Right atrium auricular region (tissue), 2 donors: ENCODE measurements around the gene CRYL1. TPM values are rescaled to one million over a fixed set of nuclear protein-coding genes. Genes with fewer than 3 reads are reported as not detected.

Experiments used
- DNase-seq: peaks from one replicate; pipeline ENCODE4 v3.0.0-alpha.2; 2019; ENCODE audit warnings: low spot score
- H3K27ac ChIP-seq, 2 donors: fragments of 200-600 bp; sonication (generic); 1 replicate in 1 of 2; 2 replicates in 1 of 2; pipeline ENCODE4 v1.5.1; 2016 to 2019
- H3K27me3 ChIP-seq, 2 donors: fragments of 200-600 bp; sonication (generic); one replicate each; pipeline versions ENCODE4 v1.5.1 to v1.6.0; 2017 to 2019
- H3K36me3 ChIP-seq: fragments of 200-600 bp; sonication (generic); one replicate; pipeline ENCODE4 v1.5.1; 2016
- H3K4me1 ChIP-seq, 2 donors: fragments of 200-600 bp; sonication (generic); one replicate each; pipeline versions ENCODE4 v1.5.1 to v1.6.0; 2017 to 2019
- H3K4me3 ChIP-seq, 2 donors: fragments of 200-600 bp; sonication (generic); 1 replicate in 1 of 2; 2 replicates in 1 of 2; pipeline ENCODE4 v1.5.1; 2017 to 2019; ENCODE audit warnings: mild to moderate bottlenecking in 1 of 2, moderate library complexity in 1 of 2
- H3K9me3 ChIP-seq, 2 donors: fragments of 200-600 bp; sonication (generic); one replicate each; pipeline ENCODE4 v1.5.1; 2019
- total RNA-seq, 2 donors: library from RNA; depleted of rRNA; stranded (reverse); fragments of >200 nt; gene quantifications; one replicate each; pipeline ENCODE4 v1.1.0, GENCODE V29; 2016
- TF ChIP-seq, protein P1 (sequence below), 2 donors: fragments of 200-600 bp; sonication (generic); IDR thresholded peaks; one replicate each; pipeline ENCODE4 v1.5.1; 2019; ENCODE audit warnings: antibody characterized with exemption in 2 of 2

CRYL1 gene
- total RNA-seq, 2 donors from 2014 or later, result 26.5 to 27.9 TPM

DNA sequence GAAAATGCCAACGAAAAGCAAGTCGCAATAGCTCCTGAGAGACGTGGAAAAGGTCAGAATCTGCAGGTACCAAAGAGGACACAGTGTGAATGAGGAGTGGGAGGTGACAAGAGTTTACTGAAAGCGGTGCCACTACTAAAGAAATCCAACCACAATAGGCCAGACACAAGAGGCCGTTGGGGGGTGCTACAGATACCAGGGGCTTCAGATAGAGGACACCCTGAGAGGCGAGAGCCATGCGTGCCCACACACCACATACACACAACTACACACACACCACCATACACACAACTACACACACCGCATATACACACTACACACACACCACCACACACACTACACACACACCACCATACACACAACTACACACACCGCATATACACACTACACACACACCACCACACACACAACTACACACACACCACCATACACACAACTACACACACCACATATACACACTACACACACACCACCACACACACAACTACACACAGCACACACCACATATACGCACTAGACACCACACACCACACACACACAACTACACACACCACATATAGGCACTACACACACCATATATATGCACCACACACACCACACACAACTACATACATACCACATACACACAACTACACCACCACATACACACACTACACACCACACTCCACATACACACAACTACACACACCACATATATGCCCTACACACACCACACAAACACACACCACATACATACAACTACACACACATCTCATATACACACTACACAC lies 28.5 kb downstream of the CRYL1 start:
- Histone ChIP-seq H3K36me3 (no peaks in the 10 kb centered on the region), H3K27ac (no peak overlapping the region), H3K4me3 (no peak overlapping the region), H3K9me3 (no peaks in the 10 kb centered on the region), H3K27me3 (no peaks in the 10 kb centered on the region), H3K4me1 (peaks cover 0 to 9% of the 10 kb centered on the region in 2 donors)
- no peak for DNase-seq
- TF ChIP-seq, protein P1, sequence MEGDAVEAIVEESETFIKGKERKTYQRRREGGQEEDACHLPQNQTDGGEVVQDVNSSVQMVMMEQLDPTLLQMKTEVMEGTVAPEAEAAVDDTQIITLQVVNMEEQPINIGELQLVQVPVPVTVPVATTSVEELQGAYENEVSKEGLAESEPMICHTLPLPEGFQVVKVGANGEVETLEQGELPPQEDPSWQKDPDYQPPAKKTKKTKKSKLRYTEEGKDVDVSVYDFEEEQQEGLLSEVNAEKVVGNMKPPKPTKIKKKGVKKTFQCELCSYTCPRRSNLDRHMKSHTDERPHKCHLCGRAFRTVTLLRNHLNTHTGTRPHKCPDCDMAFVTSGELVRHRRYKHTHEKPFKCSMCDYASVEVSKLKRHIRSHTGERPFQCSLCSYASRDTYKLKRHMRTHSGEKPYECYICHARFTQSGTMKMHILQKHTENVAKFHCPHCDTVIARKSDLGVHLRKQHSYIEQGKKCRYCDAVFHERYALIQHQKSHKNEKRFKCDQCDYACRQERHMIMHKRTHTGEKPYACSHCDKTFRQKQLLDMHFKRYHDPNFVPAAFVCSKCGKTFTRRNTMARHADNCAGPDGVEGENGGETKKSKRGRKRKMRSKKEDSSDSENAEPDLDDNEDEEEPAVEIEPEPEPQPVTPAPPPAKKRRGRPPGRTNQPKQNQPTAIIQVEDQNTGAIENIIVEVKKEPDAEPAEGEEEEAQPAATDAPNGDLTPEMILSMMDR (IDR thresholded peaks at IDR 0.05), result no peak

DNA sequence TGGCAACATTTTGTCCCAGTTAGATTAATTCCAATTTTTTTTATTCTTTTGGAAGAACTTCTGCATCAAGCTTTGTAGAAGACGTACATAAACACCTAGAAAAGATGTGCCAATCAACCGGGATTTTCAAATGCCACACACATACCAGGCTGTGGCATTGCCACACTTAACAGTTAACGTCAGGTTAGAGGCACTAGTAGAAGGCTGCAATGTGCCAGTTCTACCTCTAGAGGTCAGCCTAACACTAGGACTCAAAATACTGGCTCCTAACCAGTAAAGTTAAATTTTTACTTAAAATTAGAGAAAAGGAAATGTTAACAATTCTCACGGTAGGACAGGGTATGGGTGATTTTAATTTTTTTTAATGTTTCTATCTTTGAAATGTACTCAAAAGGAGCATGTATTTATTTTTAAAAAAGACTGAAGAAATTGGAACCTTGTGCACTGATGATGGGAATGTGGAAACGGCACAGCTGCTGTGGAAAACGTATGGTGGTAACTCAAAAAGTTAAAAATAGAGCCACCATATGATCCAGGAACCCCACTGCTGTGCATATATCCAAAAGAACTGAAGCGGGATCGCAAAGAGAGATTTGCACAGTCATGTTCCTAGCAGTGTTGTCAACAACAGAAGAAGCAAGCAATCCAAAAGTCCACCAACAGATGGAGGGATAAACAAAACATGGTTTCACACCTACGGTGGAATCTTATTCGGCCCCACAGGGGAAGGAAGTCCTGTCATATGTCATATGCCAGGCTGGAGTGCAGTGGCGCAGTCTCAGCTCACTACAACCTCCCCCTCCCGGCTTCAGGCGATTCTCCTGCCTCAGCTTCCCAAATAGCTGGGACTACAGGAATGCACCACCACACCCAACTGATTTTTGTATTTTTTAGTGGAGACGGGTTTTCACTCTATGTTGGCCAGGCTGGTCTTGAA lies 30.3 kb downstream of the CRYL1 start:
- H3K27me3 ChIP-seq, result no peaks in the 10 kb centered on the region
- no peak overlapping the region for H3K27ac ChIP-seq
- no peaks in the 10 kb centered on the region for H3K36me3 ChIP-seq
- H3K4me1 ChIP-seq, result peaks cover 0 to 9% of the 10 kb centered on the region in 2 donors
- H3K9me3 ChIP-seq, result no peaks in the 10 kb centered on the region
- H3K4me3 ChIP-seq, result peak overlapping the region in 1 of 2 donors; percentile 9
- DNase-seq, result peak; percentile 76
- TF ChIP-seq, protein P1 (IDR thresholded peaks at IDR 0.05), result peak; percentile 94 to 95

DNA sequence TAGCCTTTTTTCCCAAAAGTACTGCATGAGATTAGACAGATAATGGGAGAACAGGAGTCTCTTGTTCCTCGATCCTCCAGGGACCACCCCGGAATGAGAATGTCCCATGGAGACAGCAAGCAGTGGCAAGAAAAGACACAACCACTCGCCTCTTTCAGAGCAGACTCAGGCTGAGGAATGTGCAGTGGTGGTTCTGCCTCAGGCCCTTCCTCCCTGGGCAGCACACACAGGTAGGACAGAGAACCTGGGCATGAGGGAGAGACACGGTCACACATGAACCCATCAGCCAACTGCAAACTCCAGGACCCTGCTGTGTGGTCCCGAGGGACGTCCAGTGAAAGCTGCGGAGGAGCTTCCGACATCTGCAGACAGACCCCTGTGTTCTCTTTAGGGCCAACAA lies 31.0 kb downstream of the CRYL1 start:
- TF ChIP-seq, protein P1 (IDR thresholded peaks at IDR 0.05), result no peak

DNA sequence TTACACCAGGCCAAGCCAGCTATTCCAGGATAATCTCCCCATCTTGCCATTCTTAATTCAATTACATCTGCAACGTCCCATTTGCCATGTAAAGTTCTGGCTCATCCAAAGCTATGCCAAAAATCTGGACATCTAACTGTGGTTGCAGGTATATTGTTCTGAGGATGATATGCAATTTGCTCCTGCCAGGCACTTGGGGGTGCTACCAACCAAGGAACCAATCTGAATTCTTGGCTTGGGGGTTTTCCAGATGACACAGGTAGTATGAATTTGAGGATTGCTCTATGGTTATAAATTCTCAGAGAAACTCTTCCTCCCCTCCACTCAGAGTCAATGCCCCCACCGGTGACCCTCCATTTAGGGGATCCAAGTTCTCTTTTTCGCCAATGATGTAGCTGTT lies 33.0 kb downstream of the CRYL1 start:
- H3K27me3 ChIP-seq, result no peaks in the 10 kb centered on the region
- TF ChIP-seq, protein P1 (IDR thresholded peaks at IDR 0.05), result peak in 1 of 2 donors; percentile 33
- no peak for DNase-seq

More for the DNA sequence above, 31.0 kb downstream of the CRYL1 start:
- DNase-seq, result no peak
- Histone ChIP-seq H3K27ac (no peak overlapping the region), H3K4me1 (peaks cover 0 to 9% of the 10 kb centered on the region in 2 donors), H3K36me3 (no peaks in the 10 kb centered on the region), H3K4me3 (no peak overlapping the region), H3K9me3 (no peaks in the 10 kb centered on the region), H3K27me3 (no peaks in the 10 kb centered on the region)

DNA sequence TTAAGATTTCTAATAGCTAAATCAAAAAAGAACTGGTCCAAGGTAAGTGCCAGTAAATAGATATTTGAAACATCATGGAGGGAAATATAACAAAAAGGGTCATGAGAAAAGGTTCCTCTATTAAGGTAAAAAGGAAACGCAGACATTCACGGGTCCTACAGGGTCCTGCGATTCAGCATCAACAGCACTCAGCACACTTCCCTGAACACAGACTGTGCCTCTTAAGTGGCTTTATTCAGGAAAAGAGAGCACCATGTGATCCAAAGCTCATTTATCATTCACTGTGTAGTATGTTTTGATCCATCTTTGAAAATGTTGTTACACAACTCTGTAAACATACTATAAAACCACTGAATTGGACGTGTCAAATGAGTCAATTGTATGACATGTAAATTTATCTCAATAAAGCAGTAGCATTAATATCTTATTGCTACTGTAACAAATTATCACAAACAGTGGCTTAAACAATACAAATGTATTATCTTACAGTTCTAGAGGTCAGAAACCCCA lies 33.7 kb downstream of the CRYL1 start:
- no peaks in the 10 kb centered on the region for H3K36me3 ChIP-seq
- no peak for DNase-seq
- TF ChIP-seq, protein P1 (IDR thresholded peaks at IDR 0.05), result no peak

More for the DNA sequence above, 33.0 kb downstream of the CRYL1 start:
- no peaks in the 10 kb centered on the region for H3K9me3 ChIP-seq
- peaks cover 0 to 9% of the 10 kb centered on the region in 2 donors for H3K4me1 ChIP-seq
- no peaks in the 10 kb centered on the region for H3K36me3 ChIP-seq
- H3K27ac ChIP-seq, result no peak overlapping the region
- H3K4me3 ChIP-seq, result no peak overlapping the region

More for the DNA sequence above, 33.7 kb downstream of the CRYL1 start:
- Histone ChIP-seq H3K4me3 (no peak overlapping the region), H3K27ac (no peak overlapping the region), H3K4me1 (peaks cover 0 to 9% of the 10 kb centered on the region in 2 donors), H3K27me3 (no peaks in the 10 kb centered on the region), H3K9me3 (no peaks in the 10 kb centered on the region)
